Caco-2 (cell line): ENCODE data around the gene MRPS27. TPM values are rescaled to one million over a fixed set of nuclear protein-coding genes. Genes with fewer than 3 reads are reported as not detected.

Experiments
- BruUV-seq: library from RNA; stranded (reverse); fragments of 400-500 nt; replicated peaks from 2 replicates; lab custom pipeline; 2021; lab: Mats Ljungman, UMichigan
- CTCF ChIA-PET: fragments of 300-600 bp; sonication (Branson Sonifier 250); formaldehyde crosslinking; loops from one replicate; lab custom pipeline; 2022; ENCODE audit warnings: antibody characterized with exemption; lab: Charles Lee
- POLR2A ChIA-PET: fragments of 300-600 bp; sonication (Branson Sonifier 250); formaldehyde crosslinking; loops from one replicate; lab custom pipeline; 2022; ENCODE audit warnings: antibody characterized with exemption; lab: Charles Lee
- DNase-seq, 2 experiments: peaks; one replicate each; pipeline versions ENCODE4 v3.0.0 to v3.0.0-alpha.2; 2020 to 2022
- H3K27me3 ChIP-seq: replicated peaks from 2 replicates; pipeline ENCODE4 v1.6.0; 2011; ENCODE audit warnings: low read length; ENCODE audit not compliant: control insufficient read depth, insufficient read depth
- H3K36me3 ChIP-seq: 2 replicates; pipeline ENCODE4 v1.5.1; 2011; ENCODE audit warnings: low read length; ENCODE audit not compliant: control insufficient read depth, insufficient read depth
- H3K4me1 ChIP-seq: fragments of 250-450 bp; sonication (Bioruptor Pico); 2 replicates; pipeline ENCODE4 v1.5.1; 2020; ENCODE audit warnings: mild to moderate bottlenecking
- H3K4me3 ChIP-seq: 2 replicates; pipeline ENCODE4 v1.5.1; 2011; ENCODE audit warnings: low read depth, mild to moderate bottlenecking, control low read depth, low read length
- H3K9me3 ChIP-seq: fragments of 250-450 bp; sonication (Bioruptor Pico); 2 replicates; pipeline ENCODE4 v1.5.1; 2020; ENCODE audit warnings: mild to moderate bottlenecking, moderate library complexity
- H3K27ac Mint-ChIP-seq: one replicate; pipeline ENCODE4 v1.8.0; 2022; ENCODE audit warnings: mixed read lengths; ENCODE audit not compliant: unreplicated experiment
- H3K27me3 Mint-ChIP-seq: one replicate; pipeline ENCODE4 v1.8.0; 2022; ENCODE audit warnings: mixed read lengths; ENCODE audit not compliant: insufficient read depth, unreplicated experiment
- H3K36me3 Mint-ChIP-seq: one replicate; pipeline ENCODE4 v1.8.0; 2022; ENCODE audit warnings: mild to moderate bottlenecking, mixed read lengths; ENCODE audit not compliant: insufficient read depth, unreplicated experiment
- H3K4me1 Mint-ChIP-seq: one replicate; pipeline ENCODE4 v1.8.0; 2022; ENCODE audit warnings: low read depth, mixed read lengths; ENCODE audit not compliant: unreplicated experiment
- H3K4me3 Mint-ChIP-seq: one replicate; pipeline ENCODE4 v1.8.0; 2022; ENCODE audit warnings: mild to moderate bottlenecking, moderate library complexity, mixed read lengths; ENCODE audit not compliant: unreplicated experiment
- H3K9me3 Mint-ChIP-seq: one replicate; pipeline ENCODE4 v1.8.0; 2022; ENCODE audit warnings: mixed read lengths; ENCODE audit not compliant: unreplicated experiment
- CTCF ChIP-seq, 2 experiments: fragments of 200-600 bp in 1 of 2; IDR thresholded peaks; 1 replicate in 1 of 2; 2 replicates in 1 of 2; pipeline versions ENCODE4 v1.5.1 to v1.8.0; 2011 to 2022; ENCODE audit warnings: antibody characterized with exemption in 1 of 2, control low read depth in 1 of 2, inconsistent platforms in 1 of 2, low read depth in 1 of 2, low read length in 1 of 2, mild to moderate bottlenecking in 1 of 2, moderate library complexity in 1 of 2; ENCODE audit not compliant: insufficient read depth in 1 of 2, severe bottlenecking in 1 of 2, unreplicated experiment in 1 of 2
- intact Hi-C: fragments of 100-400 bp; cut with micrococcal nuclease; formaldehyde crosslinking; loops from one replicate; pipeline ENCODE4 v1.10.0; 2022; ENCODE audit not compliant: unreplicated experiment
- total RNA-seq: library from RNA; stranded (reverse); gene quantifications from 2 replicates; pipeline ENCODE4 v1.2.3, GENCODE V29; 2022

MRPS27 gene
- total RNA-seq, 1 experiment from 2014 or later = 71.1 TPM

GRCh38 chr5:72364171-72364570 is 44.1 kb upstream of the MRPS27 start:
- Mint-ChIP-seq H3K36me3 (no peaks in the 10 kb centered on the region), H3K27me3 (no peaks in the 10 kb centered on the region), H3K27ac (no peak overlapping the region), H3K4me3 (no peak overlapping the region), H3K4me1 (no peaks in the 10 kb centered on the region), H3K9me3 (no peaks in the 10 kb centered on the region)
- intact Hi-C loops = no loop called here
- BruUV-seq = no TSS peak
- Histone ChIP-seq H3K27me3 (no peaks in the 10 kb centered on the region), H3K4me3 (no peak overlapping the region), H3K9me3 (no peaks in the 10 kb centered on the region), H3K4me1 (peaks cover 12% of the 10 kb centered on the region; the same call in 1 of the 2 replicates), H3K36me3 (no peaks in the 10 kb centered on the region)
- DNase-seq = no peak
- TF ChIP-seq CTCF (IDR thresholded peaks at IDR 0.05; ENCODE audit: insufficient read depth in 1 of 2, low read depth in 1 of 2, low read length in 1 of 2, severe bottlenecking in 1 of 2, unreplicated experiment in 1 of 2) = no peak
- POLR2A ChIA-PET = no interaction called here
- CTCF ChIA-PET = no interaction called here

- DNase-seq = no peak
- H3K4me1 ChIP-seq = peaks cover 12% of the 10 kb centered on the region; the same call in 1 of the 2 replicates
- no peaks in the 10 kb centered on the region for H3K9me3 ChIP-seq
- no peak overlapping the region for H3K4me3 Mint-ChIP-seq
- no peaks in the 10 kb centered on the region for H3K9me3 Mint-ChIP-seq
- no peaks in the 10 kb centered on the region for H3K27me3 Mint-ChIP-seq
- no peaks in the 10 kb centered on the region; the same call in 1 of the 2 replicates for H3K36me3 ChIP-seq
- TF ChIP-seq CTCF (IDR thresholded peaks at IDR 0.05; ENCODE audit: insufficient read depth in 1 of 2, low read depth in 1 of 2, low read length in 1 of 2, severe bottlenecking in 1 of 2, unreplicated experiment in 1 of 2) = no peak
- H3K4me1 Mint-ChIP-seq = no peaks in the 10 kb centered on the region
- no peaks in the 10 kb centered on the region for H3K27me3 ChIP-seq
- H3K36me3 Mint-ChIP-seq = no peaks in the 10 kb centered on the region
- ChIA-PET POLR2A (no interaction called here), CTCF (no interaction called here)
- H3K4me3 ChIP-seq = no peak overlapping the region
- intact Hi-C loops = no loop called here
- no TSS peak for BruUV-seq
- no peak overlapping the region for H3K27ac Mint-ChIP-seq
Observed at GRCh38 chr5:72363166-72363802, 43.2 kb upstream of the MRPS27 start.

DNA sequence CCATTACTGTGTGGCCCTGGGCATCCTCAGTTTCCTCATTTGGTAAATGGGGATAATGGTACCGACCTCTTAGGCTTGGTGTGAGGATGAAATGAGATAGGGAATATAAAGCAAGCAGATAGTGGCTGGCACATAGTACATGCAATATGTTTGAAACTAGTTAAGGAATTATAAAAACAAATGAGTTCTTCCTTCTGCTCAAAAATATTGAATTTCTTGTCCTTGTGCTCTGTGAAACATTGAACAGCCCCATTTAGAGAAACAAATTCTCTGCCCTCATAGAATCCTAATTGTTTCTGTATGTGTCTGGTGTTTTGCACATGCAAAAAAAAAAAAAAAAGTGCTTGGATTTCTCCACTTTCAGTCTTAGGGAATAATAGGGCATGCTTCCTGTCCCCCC is 39.8 kb upstream of the MRPS27 start:
- Mint-ChIP-seq H3K9me3 (no peaks in the 10 kb centered on the region), H3K27me3 (no peaks in the 10 kb centered on the region), H3K4me3 (no peak overlapping the region), H3K27ac (no peak overlapping the region), H3K4me1 (no peaks in the 10 kb centered on the region), H3K36me3 (no peaks in the 10 kb centered on the region)
- H3K36me3 ChIP-seq = no peaks in the 10 kb centered on the region; the same call in 1 of the 2 replicates
- H3K4me3 ChIP-seq = no peak overlapping the region
- H3K27me3 ChIP-seq = no peaks in the 10 kb centered on the region
- H3K4me1 ChIP-seq = no peaks in the 10 kb centered on the region
- POLR2A ChIA-PET = no interaction called here
- intact Hi-C loops = no loop called here
- no peaks in the 10 kb centered on the region for H3K9me3 ChIP-seq
- no peak for DNase-seq
- CTCF ChIA-PET = interaction anchor here (0.7 kb wide), 2 partner anchors 16 to 165 kb away, joined by 3 to 5 read pairs; no protein-coding TSS in a partner anchor
- TF ChIP-seq CTCF (IDR thresholded peaks at IDR 0.05; ENCODE audit: insufficient read depth in 1 of 2, low read depth in 1 of 2, low read length in 1 of 2, severe bottlenecking in 1 of 2, unreplicated experiment in 1 of 2) = no peak
- BruUV-seq = no TSS peak
